GM03348 (cell line): ENCODE results near the gene JKAMP.
A peak's percentile ranks its signal among the peaks of the same experiment; 100 is the strongest.

ENCODE experiments used
- DNase-seq: peaks from one replicate; pipeline ENCODE4 v3.0.0; 2012; ENCODE audit warnings: low spot score

Gene JKAMP

GRCh38 chr14:59481407-59481806 is 2.9 kb upstream of the JKAMP start:
- no peak for DNase-seq

- peak; percentile 52 for DNase-seq
These were observed 2.3 kb upstream of the JKAMP start for GRCh38 chr14:59481871-59482540.

- peak; percentile 64 for DNase-seq
These were observed 1.6 kb upstream of the JKAMP start for GRCh38 chr14:59482541-59483331.

GRCh38 chr14:59483363-59483762 is 954 bp upstream of the JKAMP start:
- peak; percentile 33 for DNase-seq

- DNase-seq = no peak
These were observed 390 bp downstream of the JKAMP start for GRCh38 chr14:59484639-59485175.

GRCh38 chr14:59490756-59491155 is 6.4 kb downstream of the JKAMP start:
- no peak for DNase-seq

GRCh38 chr14:59492384-59492783 is 8.1 kb downstream of the JKAMP start:
- no peak for DNase-seq

GRCh38 chr14:59500732-59501131 is 16.4 kb downstream of the JKAMP start:
- no peak for DNase-seq

- DNase-seq = no peak
These were observed 18.9 kb downstream of the JKAMP start for GRCh38 chr14:59503256-59503655.

GRCh38 chr14:59507063-59507751 is 22.9 kb downstream of the JKAMP start:
- DNase-seq = peak; percentile 63

GRCh38 chr14:59507752-59508103 is 23.4 kb downstream of the JKAMP start:
- no peak for DNase-seq

- no peak for DNase-seq
These were observed 24.8 kb downstream of the JKAMP start for GRCh38 chr14:59509101-59509500.

- DNase-seq = no peak
These were observed 25.7 kb downstream of the JKAMP start for GRCh38 chr14:59510001-59510400.

- no peak for DNase-seq
These were observed 26.6 kb downstream of the JKAMP start for GRCh38 chr14:59510966-59511365.

GRCh38 chr14:59511916-59512575 is 27.7 kb downstream of the JKAMP start:
- DNase-seq = peak; percentile 13

GRCh38 chr14:59520224-59520623 is 35.9 kb downstream of the JKAMP start:
- no peak for DNase-seq

GRCh38 chr14:59529189-59529588 is 44.9 kb downstream of the JKAMP start:
- DNase-seq = no peak

GRCh38 chr14:59530349-59530748 is 46.0 kb downstream of the JKAMP start:
- DNase-seq = no peak

- no peak for DNase-seq
These were observed 48.1 kb downstream of the JKAMP start for GRCh38 chr14:59532419-59532818.

- no peak for DNase-seq
These were observed 50.2 kb downstream of the JKAMP start for GRCh38 chr14:59534361-59534987.

- DNase-seq = no peak
These were observed 53.2 kb downstream of the JKAMP start for GRCh38 chr14:59537476-59537875.

GRCh38 chr14:59538936-59539335 is 54.6 kb downstream of the JKAMP start:
- no peak for DNase-seq
